Measurements from ENCODE around the gene CIB4. TPM values are rescaled to one million over a fixed set of nuclear protein-coding genes. Genes with fewer than 3 reads are reported as not detected.

CIB4 gene
- total RNA-seq, 2 experiments from 2014 or later: not detected

DNA sequence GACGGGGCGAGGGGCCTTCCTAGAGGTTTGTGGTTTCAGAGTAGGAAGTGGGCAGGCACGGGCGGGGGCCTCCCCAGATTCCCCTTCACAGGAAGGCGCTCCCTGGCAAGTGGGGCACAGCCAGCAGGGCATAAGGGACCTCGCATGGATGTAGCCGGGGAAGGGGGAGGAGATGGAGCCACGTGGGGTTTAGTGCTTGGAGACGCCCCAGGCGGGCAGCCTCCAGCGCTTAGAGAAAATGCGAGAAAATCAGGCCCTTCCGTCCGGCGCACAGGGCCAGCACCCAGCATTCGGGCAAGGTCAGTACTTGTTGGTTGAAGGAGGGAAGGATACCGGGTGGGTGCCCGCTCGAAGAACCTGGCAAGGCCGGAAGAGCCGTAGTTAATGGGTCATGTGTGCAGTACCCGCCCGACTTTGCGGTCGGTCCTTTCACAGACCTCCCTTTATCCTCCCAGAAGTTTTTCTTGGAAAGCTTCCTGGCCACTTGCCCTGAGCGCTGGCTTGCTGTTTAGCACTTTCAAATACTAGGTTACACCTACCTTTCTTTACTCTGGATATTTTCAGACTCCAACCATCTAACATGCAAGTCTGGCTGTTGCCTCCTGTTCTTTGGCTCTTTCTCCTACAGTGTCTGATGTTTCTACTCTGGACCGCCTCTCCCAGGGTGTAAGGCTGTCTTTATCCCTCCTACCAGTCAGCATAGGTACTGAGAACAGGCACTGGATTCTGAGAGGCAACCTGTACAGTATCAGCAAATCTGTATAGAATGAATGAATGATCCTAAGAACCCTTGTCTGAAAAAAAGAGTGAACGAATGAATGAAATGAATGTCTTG lies 78.1 kb downstream of the CIB4 start:
- ChIA-PET CTCF (interaction anchor here (1.0 kb wide), 2 partner anchors 15 to 48 kb away, joined by 3 read pairs; no protein-coding TSS in a partner anchor), POLR2A (no interaction called here)

DNA sequence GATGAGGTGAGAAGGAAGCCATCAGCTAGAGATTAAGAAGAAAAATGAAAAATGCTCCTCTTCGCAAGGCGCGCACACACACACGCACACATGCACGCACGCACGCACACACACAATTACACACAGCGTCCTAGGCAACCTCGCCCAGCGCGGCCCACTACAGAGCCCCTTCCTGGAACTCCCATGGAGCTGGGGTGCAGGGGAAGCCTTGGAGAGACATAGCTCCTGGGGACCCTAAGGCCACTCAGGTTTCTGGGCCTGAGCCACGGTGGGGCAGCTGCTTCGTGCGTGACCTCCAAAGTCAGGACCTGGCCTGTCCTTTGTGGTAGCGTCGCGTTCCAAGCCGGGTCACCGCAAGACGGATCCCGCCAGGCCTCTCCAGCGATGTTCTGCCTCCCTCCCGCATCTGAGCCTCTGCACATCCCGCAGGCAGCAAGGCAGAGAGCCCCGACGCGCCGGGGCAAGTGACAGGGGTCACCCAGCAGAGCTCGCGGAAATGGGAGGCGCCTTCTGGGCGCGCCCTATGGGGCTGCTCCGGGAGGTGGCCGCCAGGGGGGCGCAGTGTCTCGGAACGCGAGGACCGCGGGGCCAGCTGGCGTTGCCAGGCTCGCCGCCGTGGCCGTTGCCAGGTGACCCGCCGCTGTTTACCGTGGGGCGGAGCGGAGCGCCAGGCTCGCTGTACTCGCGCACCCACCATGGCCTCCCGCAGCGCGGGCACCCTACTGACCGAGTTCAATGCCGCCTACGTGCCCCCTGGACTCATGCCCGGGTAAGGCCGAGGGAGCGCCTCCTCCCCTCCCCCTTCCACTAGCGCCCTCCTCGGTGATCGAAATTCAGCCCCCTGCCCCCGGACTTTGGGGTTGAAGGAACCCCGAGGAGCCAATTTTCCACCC lies 79.0 kb downstream of the CIB4 start:
- CTCF ChIA-PET: interaction anchor here (1.0 kb wide), 2 partner anchors 16 to 48 kb away, joined by 3 read pairs; no protein-coding TSS in a partner anchor
- POLR2A ChIA-PET: no interaction called here

GRCh38 chr2:26561376-26561775 lies 79.8 kb downstream of the CIB4 start:
- POLR2A ChIA-PET: no interaction called here
- CTCF ChIA-PET: no interaction called here

DNA sequence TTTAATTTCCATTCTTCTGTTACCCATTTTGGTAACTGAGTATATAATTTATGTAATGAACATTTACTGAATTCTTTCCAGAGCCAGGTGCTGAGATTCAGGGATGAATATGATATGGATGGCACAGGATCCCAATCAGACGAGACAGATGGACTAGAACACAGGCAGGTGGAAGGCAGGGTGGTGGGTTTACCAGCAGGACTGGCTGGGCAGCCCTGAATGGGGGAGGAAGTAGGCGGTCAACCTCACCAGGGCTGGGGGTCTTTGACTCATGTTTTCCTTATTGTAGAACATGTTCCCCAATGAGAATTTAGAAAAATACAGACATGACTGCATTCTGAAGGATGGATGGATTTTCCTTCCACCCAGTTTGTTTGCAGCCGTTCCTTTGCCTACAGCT lies 80.3 kb downstream of the CIB4 start:
- ChIA-PET CTCF (interaction anchor here (1.8 kb wide), 1 partner anchor 17 kb away, joined by 5 read pairs; no protein-coding TSS in a partner anchor), POLR2A (no interaction called here)

DNA sequence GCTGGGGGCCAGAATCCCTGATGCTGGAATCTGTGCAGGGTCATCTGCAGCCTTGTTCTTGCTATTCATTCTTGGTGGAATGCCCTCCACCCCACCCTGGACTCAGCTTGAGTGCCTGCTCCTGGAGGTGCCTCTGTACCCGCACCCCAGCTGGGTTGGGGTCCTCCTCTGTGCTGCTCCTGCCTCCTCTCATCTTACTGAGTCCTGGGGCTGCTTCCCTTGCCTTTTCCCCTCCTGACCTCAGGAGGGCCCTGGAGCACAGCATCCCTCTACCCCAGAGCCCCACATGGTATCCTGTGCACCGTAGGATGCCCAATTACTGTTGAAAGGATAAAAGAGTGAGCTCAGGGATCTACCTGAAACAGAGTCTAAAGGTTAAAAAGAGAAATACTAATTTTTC lies 81.6 kb downstream of the CIB4 start:
- ChIA-PET CTCF (interaction anchor here (1.8 kb wide), 1 partner anchor 18 kb away, joined by 5 read pairs; no protein-coding TSS in a partner anchor), POLR2A (no interaction called here)

DNA sequence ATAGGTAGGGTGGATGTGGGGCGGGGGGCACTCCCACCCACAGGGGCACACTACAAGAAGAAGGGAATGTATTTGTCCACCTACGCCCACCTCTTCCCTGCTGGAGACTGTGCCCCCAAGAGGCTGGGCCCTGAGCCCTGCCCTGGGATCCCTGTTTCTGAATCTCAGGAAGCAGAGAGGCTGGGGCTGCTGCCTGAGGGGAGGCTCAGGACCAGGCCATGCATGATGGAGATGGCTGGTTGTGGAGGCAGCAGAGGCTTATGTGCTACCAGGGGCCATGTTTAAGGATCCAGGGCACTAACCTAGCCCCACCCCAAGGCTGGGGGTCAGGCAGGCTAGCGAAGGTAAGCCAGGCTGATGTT lies 82.1 kb downstream of the CIB4 start:
- POLR2A ChIA-PET: no interaction called here
- CTCF ChIA-PET: interaction anchor here (1.8 kb wide), 1 partner anchor 19 kb away, joined by 5 read pairs; no protein-coding TSS in a partner anchor

DNA sequence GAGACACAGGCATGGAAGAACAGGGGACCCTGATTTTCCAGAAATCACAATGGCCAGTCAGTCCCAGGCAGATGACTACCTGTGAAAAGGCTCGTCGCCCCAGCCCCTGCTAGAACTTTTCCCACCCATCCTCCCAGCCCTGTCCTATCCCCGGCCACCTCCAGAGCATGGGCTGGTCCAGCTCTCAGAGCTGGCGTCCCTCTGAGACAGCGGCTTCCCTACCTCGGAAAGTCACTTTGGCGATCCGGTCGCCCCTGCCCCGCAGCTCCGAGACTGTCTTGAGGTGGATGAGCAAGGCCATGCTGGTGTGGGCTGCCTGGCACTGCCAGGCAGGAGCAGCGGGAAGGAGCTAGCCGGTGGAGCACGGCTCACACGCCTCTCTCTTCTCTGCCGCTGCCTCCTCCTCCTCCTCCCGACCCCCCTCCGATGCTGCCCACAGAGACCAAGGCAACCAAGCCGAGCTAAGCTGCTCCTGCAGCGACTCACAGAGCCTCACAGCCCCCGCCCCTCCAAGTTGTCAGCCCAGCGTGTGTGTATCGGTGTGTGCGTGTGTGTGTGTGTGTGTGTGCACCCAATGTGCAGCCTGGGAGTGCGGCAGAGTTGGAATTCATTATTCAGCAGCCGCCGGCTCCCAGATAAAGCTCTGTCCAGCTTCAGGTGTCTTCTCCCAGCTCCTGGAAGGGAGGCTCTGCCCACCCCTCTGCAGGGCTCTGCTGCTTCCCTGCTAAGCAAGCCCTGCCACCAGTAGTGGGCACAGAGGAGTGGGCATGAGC lies 82.7 kb downstream of the CIB4 start:
- POLR2A ChIA-PET: no interaction called here
- CTCF ChIA-PET: no interaction called here

DNA sequence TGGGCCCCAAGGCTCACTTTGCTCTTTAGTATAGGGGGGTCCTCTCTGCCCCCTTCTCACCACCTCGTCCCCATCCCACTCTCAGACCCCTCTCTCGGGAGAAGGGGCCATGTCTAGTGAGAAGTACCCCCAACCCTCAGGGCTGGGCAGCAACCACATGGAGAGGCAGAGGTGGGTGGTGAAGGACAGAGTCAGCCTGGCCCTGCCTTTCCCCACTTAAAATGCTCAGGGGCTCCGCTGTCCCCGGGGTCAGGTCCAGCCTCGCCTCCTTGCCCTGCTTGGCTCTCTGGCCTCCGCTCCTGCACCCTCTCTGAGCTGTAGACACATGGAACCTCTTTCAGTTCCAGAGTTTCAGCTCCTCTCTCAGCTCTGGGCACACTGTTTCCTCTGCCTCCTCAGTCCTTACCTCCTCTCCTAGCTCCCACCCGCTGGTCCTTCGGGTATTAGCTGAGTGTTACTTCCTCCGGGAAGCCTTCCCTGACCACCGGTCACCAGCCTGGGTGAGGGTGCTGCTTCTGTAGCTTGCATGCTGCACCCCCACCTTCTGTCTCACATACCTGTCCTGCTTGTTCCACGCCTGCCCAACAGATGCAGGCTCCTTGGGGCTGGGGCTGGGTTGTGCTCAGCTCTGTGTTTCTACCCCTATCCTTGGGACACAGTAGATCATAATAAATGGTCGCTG lies 83.8 kb downstream of the CIB4 start:
- ChIA-PET CTCF (no interaction called here), POLR2A (no interaction called here)

GRCh38 chr2:26556309-26557243 lies 84.6 kb downstream of the CIB4 start:
- POLR2A ChIA-PET: no interaction called here
- CTCF ChIA-PET: no interaction called here

GRCh38 chr2:26555246-26556133 lies 85.7 kb downstream of the CIB4 start:
- ChIA-PET POLR2A (no interaction called here), CTCF (no interaction called here)

DNA sequence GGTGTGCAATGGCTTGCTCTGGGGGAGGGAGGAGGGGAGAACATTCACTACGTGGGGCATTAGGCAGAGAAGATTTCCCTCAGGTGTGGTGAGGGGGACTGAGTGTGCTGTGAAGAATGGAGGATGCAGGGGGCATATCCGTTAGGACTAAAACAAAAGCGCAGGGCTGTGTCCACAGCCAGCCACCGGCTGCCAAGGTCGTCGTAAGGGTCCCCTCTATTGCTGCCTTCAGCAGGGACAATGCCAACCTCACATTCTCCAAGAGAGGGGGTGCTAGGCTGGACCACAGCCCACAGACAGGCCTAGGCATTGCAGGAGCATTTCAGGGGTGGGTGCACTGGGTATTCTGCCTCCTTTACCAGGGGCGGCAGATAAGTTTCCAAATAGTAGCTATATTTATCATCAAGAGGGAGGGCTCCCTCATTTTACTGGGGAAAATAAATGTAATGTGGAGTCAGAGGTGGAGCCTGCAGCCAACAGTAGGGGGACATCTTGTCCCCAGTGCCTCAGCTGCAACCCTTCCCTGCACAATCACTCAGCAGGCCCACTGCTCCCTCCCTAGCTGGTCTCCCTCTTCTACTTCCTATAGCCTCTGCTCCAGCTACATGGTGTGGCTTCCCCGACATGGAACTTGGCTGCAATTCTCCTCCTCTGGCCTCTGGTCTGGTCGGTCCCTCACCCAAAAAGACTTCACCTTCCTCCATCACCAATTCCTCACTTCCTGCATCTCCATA lies 88.4 kb downstream of the CIB4 start:
- ChIA-PET CTCF (no interaction called here), POLR2A (no interaction called here)

DNA sequence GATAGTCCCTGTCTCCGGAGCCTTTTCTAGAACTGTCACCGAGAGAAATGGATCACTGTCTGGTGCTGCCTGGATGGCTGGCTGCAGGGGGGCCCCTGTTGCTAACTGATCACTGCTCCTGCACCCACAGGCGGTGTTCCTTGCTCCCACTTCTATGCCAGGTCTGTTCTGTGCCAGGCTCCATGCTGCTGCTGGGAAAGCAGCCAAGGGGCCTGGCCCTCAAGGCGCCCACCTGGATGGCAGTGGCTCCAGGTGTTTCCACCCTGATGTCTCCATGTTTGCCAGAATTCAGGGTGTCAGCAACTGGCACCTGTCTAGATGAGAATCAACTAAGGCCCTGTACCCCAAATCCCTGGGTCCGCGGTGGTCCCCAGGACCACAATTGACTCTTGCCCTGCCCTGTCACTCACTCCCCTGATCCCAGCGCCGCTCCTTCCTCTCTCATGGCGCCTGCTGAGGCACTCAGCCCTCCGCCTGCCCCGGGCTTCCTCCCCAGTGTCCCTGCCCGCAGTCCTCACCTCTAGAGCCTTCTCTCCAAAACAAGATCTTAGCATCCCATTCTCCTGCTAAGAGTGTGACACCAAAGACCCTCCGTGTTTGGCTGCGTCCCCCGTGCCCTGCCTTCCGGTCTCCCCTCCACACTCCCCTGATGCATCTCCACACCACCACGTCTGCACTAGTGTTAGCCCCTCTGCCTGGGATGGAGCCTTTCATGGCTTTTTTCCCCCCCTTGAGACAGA lies 90.7 kb downstream of the CIB4 start:
- ChIA-PET CTCF (no interaction called here), POLR2A (no interaction called here)

DNA sequence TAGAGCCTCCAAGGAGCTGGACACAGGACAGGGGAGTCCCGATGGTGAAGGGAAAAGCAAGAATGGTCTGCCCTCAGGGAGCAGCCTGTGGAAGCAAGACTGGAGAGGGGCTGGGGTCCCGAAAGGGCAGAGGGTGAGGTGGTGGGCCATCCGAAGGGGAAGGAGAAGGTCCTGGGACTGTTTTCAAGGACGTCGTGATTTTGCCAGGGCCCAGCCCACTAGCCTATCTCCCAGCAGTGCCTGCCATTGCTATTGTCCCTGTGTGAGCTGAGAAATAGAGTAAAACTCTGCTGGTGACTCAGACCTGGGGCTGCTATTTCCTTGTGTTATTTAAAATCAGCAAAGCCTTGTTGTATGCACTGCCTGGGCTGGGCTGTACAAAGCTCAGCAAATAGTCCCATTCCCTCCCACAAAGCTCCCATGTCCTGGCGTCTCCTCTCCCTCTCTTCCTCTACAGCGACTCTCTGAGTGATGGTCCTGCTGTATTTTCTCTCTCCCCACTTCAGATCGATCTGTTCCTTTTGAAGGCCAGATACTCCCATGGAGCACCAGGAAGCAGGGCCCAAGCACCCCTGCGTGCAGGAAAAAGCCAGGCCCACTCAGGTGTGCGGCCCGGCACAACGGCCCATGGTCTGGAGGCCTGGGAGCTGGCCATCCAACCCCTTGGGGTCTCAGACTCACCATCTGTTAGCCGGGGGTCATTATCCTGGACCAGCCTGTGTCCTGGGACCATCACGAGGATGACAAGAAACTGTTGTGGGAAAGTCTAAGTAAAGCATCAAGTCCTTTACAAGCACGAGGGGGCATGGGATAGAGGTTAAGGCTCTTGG lies 98.3 kb downstream of the CIB4 start:
- POLR2A ChIA-PET: no interaction called here
- CTCF ChIA-PET: interaction anchor here (0.5 kb wide), 1 partner anchor 11 kb away, joined by 3 read pairs; no protein-coding TSS in a partner anchor

DNA sequence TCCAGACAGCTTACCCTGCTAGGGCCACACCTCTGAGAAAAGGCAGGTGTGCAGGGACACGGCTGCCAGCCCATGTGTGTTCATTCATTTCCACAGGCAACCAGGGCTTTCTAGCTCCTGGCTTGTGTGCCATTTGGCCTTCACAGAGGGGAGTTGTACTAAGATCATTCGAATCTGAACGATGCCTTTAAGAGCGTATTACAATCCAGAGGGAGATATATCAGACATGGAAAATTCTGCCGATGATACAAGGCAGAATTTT lies 99.0 kb downstream of the CIB4 start:
- CTCF ChIA-PET: no interaction called here
- POLR2A ChIA-PET: no interaction called here

DNA sequence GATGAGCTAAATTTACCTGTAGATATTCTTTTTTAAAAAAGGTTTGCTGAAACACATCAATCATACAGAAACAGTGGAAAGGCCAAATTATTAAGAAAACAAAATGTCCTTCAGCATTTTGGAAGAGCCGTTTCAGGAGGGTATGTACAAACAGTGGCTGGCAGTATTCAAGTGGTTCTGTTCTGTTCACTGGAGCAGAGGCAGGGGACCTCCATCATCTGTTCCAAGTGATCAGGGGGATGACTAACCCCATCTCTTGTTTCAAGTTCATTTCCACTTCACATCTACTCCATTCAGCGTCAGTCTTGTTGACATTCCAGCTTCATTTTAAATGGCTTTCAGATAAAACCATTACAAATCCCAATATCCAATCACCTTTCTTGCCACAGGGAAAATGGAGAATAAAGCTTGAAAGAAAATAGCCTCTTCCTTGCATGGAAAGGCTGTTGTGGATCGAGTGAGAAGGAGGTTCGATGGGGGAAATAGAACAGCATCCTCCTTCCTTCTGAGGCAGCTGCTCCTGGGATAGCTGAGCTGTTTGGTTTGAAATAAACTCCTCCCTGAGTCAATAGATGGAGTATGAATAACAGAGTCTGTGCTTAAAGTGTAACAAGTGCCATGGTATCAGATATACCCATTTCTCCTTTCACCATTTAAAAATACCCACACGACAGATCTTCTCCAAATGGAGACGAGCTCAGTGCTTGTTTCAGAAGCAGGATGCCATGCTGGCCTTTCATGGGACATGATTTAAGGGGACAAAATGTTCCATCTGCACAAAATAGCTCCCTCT lies 99.6 kb downstream of the CIB4 start:
- ChIA-PET POLR2A (no interaction called here), CTCF (no interaction called here)

Measured in activated CD8-positive, alpha-beta memory T cell treated with anti-CD3 and anti-CD28 coated beads for 36 hours (primary cell).